WTC11 (cell line): Measurements from ENCODE around the gene USP34. TPM values are rescaled to one million over a fixed set of nuclear protein-coding genes. Genes with fewer than 3 reads are reported as not detected.

Source experiments
- ATAC-seq: fragments of 200-7000 bp; cut with Tn5 transposase; 2 replicates; pipeline ENCODE4 v1.10.0; 2021; ENCODE audit warnings: mild to moderate bottlenecking, moderate library complexity
- CTCF ChIA-PET: fragments of 300-600 bp; sonication (Branson Sonifier 250); formaldehyde crosslinking; loops from one replicate; lab custom pipeline; 2021; ENCODE audit warnings: antibody characterized with exemption; lab: Charles Lee
- POLR2A ChIA-PET: fragments of 350-600 bp; sonication (Branson Sonifier 250); formaldehyde crosslinking; loops from one replicate; lab custom pipeline; 2021; ENCODE audit warnings: antibody characterized with exemption; lab: Charles Lee
- DNase-seq: peaks from one replicate; pipeline ENCODE4 v3.0.0; 2021; ENCODE audit warnings: low spot score
- H3K27ac Mint-ChIP-seq: 2 replicates; pipeline ENCODE4 v1.8.0; 2021; ENCODE audit warnings: mixed read lengths
- H3K27me3 Mint-ChIP-seq: 2 replicates; pipeline ENCODE4 v1.8.0; 2021; ENCODE audit warnings: low read depth, mild to moderate bottlenecking, moderate library complexity, mixed read lengths
- H3K36me3 Mint-ChIP-seq: 2 replicates; pipeline ENCODE4 v1.8.0; 2021; ENCODE audit warnings: mixed read lengths
- H3K4me1 Mint-ChIP-seq: 2 replicates; pipeline ENCODE4 v1.8.0; 2022; ENCODE audit warnings: mixed read lengths
- H3K4me3 Mint-ChIP-seq: 2 replicates; pipeline ENCODE4 v1.8.0; 2021; ENCODE audit warnings: mild to moderate bottlenecking, moderate library complexity, mixed read lengths
- H3K9me3 Mint-ChIP-seq: 2 replicates; pipeline ENCODE4 v1.8.0; 2021; ENCODE audit warnings: mixed read lengths
- CREB1 ChIP-seq: sonication (generic); formaldehyde crosslinking; IDR thresholded peaks from 2 replicates; pipeline ENCODE4 v1.8.0; 2023; ENCODE audit warnings: mild to moderate bottlenecking, missing genetic modification reagents
- FOXK1 ChIP-seq: sonication (generic); formaldehyde crosslinking; IDR thresholded peaks from 2 replicates; pipeline ENCODE4 v1.8.0; 2022; ENCODE audit warnings: mild to moderate bottlenecking, moderate library complexity, missing genetic modification reagents
- FOXP1 ChIP-seq: sonication (generic); formaldehyde crosslinking; IDR thresholded peaks from 2 replicates; pipeline ENCODE4 v1.8.0; 2022; ENCODE audit warnings: missing genetic modification reagents, mild to moderate bottlenecking, moderate library complexity, borderline replicate concordance
- GABPB1 ChIP-seq: sonication (generic); formaldehyde crosslinking; IDR thresholded peaks from 2 replicates; pipeline ENCODE4 v1.8.1; 2023; ENCODE audit warnings: mild to moderate bottlenecking, missing genetic modification reagents
- JAZF1 ChIP-seq: fragments of 250-450 bp; sonication (Bioruptor Pico); IDR thresholded peaks from 2 replicates; pipeline ENCODE4 v1.9.0; 2021; ENCODE audit warnings: moderate library complexity, mild to moderate bottlenecking, inconsistent platforms
- NFYB ChIP-seq: sonication (generic); formaldehyde crosslinking; conservative IDR thresholded peaks from 2 replicates; pipeline ENCODE4 v1.8.0; 2022; ENCODE audit warnings: low read depth, missing genetic modification reagents
- SOX15 ChIP-seq: fragments of 250-450 bp; sonication (Bioruptor Pico); IDR thresholded peaks from 2 replicates; pipeline ENCODE4 v1.9.0; 2021; ENCODE audit warnings: mild to moderate bottlenecking
- SP1 ChIP-seq: sonication (generic); formaldehyde crosslinking; conservative IDR thresholded peaks from 2 replicates; pipeline ENCODE4 v1.8.1; 2022; ENCODE audit warnings: missing genetic modification reagents
- TEAD4 ChIP-seq: sonication (generic); formaldehyde crosslinking; IDR thresholded peaks from 2 replicates; pipeline ENCODE4 v1.8.0; 2022; ENCODE audit warnings: mild to moderate bottlenecking, missing genetic modification reagents
- TP53 ChIP-seq: sonication (generic); formaldehyde crosslinking; IDR thresholded peaks from 2 replicates; pipeline ENCODE4 v1.8.1; 2023; ENCODE audit warnings: mild to moderate bottlenecking, missing genetic modification reagents
- ZNF423 ChIP-seq: fragments of 250-450 bp; sonication (Bioruptor Pico); IDR thresholded peaks from 2 replicates; pipeline ENCODE4 v2.1.2; 2022; ENCODE audit warnings: mild to moderate bottlenecking, moderate library complexity
- total RNA-seq: library from RNA; stranded (reverse); gene quantifications from 3 replicates; pipeline ENCODE4 v1.2.3, GENCODE V29; 2021
- TF ChIP-seq, protein P1 (sequence below): fragments of 200-600 bp; IDR thresholded peaks from 2 replicates; pipeline ENCODE4 v1.8.0; 2022; ENCODE audit warnings: antibody characterized with exemption
- TF ChIP-seq, protein P2 (sequence below): sonication (generic); formaldehyde crosslinking; IDR thresholded peaks from 2 replicates; pipeline ENCODE4 v1.8.1; 2022; ENCODE audit warnings: low read depth, missing genetic modification reagents, borderline replicate concordance
- TF ChIP-seq, protein P3 (sequence below): sonication (generic); formaldehyde crosslinking; IDR thresholded peaks from 2 replicates; pipeline ENCODE4 v1.8.1; 2023; ENCODE audit warnings: mild to moderate bottlenecking, missing genetic modification reagents, borderline replicate concordance
- TF ChIP-seq, protein P4 (sequence below): sonication (generic); formaldehyde crosslinking; IDR thresholded peaks from 2 replicates; pipeline ENCODE4 v1.8.1; 2023; ENCODE audit warnings: mild to moderate bottlenecking, moderate library complexity, missing genetic modification reagents
- TF ChIP-seq, protein P5 (sequence below): sonication (generic); formaldehyde crosslinking; IDR thresholded peaks from 2 replicates; pipeline ENCODE4 v1.8.1; 2023; ENCODE audit warnings: mild to moderate bottlenecking, missing genetic modification reagents
- TF ChIP-seq, protein P6 (sequence below): fragments of 250-450 bp; sonication (Bioruptor Pico); IDR thresholded peaks from 2 replicates; pipeline ENCODE4 v1.9.0; 2021; ENCODE audit warnings: moderate library complexity, mild to moderate bottlenecking, inconsistent platforms, borderline replicate concordance

USP34 gene
- total RNA-seq, 1 experiment from 2014 or later, result 92.3 TPM

DNA sequence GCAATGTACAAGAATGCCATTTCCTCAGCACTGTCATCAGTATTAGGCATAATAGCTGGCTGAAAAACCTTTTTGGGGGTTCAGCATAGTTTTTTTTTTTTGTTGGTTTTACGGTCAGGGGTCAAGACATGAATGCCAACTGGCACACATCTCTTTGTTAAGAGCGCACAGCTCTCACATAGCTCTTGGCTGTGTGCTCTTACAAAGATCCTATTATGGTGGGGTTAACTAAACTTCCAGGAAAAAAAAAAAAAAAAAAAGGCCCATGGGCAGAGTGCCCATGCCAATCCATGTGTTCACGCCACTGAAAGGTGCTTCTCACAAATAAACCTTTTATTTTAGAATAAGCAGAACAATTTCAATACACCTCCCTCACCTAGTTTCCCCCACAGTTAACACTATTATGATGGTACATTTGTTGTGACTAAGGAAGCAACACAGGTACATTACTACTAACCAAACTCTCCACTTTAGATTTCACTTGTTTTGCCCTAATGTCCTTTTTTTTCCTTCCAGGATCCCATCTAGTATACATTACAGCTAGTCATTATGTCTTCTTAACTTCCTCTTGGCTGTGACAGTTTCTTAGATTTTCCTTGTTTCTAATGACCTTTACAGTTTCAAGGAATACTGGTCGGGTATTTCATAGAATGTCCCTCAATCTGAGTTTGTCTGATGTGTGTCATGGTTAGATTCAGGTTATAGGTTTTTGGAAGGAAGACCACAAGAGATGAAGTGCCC, 252.6 kb downstream of the USP34 start:
- CTCF ChIA-PET, result no interaction called here
- no peaks in the 10 kb centered on the region for H3K27me3 Mint-ChIP-seq
- DNase-seq, result no peak
- peaks cover 51% of the 10 kb centered on the region for H3K36me3 Mint-ChIP-seq
- POLR2A ChIA-PET, result no interaction called here
- no peak for ATAC-seq
- H3K4me3 Mint-ChIP-seq, result no peak overlapping the region
- H3K9me3 Mint-ChIP-seq, result no peaks in the 10 kb centered on the region
- no peak overlapping the region for H3K27ac Mint-ChIP-seq
- TF ChIP-seq, protein P1, sequence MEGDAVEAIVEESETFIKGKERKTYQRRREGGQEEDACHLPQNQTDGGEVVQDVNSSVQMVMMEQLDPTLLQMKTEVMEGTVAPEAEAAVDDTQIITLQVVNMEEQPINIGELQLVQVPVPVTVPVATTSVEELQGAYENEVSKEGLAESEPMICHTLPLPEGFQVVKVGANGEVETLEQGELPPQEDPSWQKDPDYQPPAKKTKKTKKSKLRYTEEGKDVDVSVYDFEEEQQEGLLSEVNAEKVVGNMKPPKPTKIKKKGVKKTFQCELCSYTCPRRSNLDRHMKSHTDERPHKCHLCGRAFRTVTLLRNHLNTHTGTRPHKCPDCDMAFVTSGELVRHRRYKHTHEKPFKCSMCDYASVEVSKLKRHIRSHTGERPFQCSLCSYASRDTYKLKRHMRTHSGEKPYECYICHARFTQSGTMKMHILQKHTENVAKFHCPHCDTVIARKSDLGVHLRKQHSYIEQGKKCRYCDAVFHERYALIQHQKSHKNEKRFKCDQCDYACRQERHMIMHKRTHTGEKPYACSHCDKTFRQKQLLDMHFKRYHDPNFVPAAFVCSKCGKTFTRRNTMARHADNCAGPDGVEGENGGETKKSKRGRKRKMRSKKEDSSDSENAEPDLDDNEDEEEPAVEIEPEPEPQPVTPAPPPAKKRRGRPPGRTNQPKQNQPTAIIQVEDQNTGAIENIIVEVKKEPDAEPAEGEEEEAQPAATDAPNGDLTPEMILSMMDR, result no peak
- TF ChIP-seq JAZF1 (CRISPR knock-in tag), result no peak
- TF ChIP-seq, protein P2, sequence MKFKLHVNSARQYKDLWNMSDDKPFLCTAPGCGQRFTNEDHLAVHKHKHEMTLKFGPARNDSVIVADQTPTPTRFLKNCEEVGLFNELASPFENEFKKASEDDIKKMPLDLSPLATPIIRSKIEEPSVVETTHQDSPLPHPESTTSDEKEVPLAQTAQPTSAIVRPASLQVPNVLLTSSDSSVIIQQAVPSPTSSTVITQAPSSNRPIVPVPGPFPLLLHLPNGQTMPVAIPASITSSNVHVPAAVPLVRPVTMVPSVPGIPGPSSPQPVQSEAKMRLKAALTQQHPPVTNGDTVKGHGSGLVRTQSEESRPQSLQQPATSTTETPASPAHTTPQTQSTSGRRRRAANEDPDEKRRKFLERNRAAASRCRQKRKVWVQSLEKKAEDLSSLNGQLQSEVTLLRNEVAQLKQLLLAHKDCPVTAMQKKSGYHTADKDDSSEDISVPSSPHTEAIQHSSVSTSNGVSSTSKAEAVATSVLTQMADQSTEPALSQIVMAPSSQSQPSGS (CRISPR knock-in tag), result no peak
- TF ChIP-seq TEAD4, result no peak
- TF ChIP-seq, protein P3, sequence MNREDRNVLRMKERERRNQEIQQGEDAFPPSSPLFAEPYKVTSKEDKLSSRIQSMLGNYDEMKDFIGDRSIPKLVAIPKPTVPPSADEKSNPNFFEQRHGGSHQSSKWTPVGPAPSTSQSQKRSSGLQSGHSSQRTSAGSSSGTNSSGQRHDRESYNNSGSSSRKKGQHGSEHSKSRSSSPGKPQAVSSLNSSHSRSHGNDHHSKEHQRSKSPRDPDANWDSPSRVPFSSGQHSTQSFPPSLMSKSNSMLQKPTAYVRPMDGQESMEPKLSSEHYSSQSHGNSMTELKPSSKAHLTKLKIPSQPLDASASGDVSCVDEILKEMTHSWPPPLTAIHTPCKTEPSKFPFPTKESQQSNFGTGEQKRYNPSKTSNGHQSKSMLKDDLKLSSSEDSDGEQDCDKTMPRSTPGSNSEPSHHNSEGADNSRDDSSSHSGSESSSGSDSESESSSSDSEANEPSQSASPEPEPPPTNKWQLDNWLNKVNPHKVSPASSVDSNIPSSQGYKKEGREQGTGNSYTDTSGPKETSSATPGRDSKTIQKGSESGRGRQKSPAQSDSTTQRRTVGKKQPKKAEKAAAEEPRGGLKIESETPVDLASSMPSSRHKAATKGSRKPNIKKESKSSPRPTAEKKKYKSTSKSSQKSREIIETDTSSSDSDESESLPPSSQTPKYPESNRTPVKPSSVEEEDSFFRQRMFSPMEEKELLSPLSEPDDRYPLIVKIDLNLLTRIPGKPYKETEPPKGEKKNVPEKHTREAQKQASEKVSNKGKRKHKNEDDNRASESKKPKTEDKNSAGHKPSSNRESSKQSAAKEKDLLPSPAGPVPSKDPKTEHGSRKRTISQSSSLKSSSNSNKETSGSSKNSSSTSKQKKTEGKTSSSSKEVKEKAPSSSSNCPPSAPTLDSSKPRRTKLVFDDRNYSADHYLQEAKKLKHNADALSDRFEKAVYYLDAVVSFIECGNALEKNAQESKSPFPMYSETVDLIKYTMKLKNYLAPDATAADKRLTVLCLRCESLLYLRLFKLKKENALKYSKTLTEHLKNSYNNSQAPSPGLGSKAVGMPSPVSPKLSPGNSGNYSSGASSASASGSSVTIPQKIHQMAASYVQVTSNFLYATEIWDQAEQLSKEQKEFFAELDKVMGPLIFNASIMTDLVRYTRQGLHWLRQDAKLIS, result no peak
- no peak for TF ChIP-seq FOXK1 (CRISPR knock-in tag)
- TF ChIP-seq SP1 (CRISPR knock-in tag), result no peak
- TF ChIP-seq ZNF423, result no peak
- no peak for TF ChIP-seq TP53
- TF ChIP-seq SOX15 (CRISPR knock-in tag), result no peak
- no peak for TF ChIP-seq CREB1 (CRISPR knock-in tag)
- no peak for TF ChIP-seq NFYB (CRISPR knock-in tag)
- TF ChIP-seq GABPB1 (CRISPR knock-in tag), result no peak
- TF ChIP-seq, protein P4, sequence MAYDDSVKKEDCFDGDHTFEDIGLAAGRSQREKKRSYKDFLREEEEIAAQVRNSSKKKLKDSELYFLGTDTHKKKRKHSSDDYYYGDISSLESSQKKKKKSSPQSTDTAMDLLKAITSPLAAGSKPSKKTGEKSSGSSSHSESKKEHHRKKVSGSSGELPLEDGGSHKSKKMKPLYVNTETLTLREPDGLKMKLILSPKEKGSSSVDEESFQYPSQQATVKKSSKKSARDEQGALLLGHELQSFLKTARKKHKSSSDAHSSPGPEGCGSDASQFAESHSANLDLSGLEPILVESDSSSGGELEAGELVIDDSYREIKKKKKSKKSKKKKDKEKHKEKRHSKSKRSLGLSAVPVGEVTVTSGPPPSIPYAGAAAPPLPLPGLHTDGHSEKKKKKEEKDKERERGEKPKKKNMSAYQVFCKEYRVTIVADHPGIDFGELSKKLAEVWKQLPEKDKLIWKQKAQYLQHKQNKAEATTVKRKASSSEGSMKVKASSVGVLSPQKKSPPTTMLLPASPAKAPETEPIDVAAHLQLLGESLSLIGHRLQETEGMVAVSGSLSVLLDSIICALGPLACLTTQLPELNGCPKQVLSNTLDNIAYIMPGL (CRISPR knock-in tag), result no peak
- H3K4me1 Mint-ChIP-seq, result peaks cover 3% of the 10 kb centered on the region

DNA sequence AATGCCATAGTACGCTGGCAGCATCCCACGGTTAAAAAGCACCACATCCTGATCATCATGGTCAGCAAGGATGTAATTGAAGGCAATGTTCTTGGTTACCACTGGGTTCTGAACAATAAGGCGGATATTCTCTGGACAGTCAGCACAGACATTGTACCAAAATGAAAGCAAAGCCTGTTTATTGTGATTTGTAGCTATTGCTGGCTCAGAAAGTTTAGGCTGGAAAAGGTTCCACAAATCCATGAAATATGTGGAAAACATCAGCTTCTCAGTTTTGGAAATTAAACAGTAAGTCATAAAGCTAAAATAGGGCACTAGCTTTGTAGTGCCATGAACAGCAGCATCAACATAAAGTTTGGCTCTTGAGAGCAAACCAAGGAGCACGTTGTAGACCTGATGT, 256.7 kb downstream of the USP34 start:
- no peak overlapping the region for H3K4me3 Mint-ChIP-seq
- no peaks in the 10 kb centered on the region for H3K4me1 Mint-ChIP-seq
- POLR2A ChIA-PET, result no interaction called here
- H3K9me3 Mint-ChIP-seq, result no peaks in the 10 kb centered on the region
- DNase-seq (no peak), ATAC-seq (no peak)
- no peak overlapping the region; the same call in 1 of the 2 replicates for H3K27ac Mint-ChIP-seq
- TF ChIP-seq NFYB (CRISPR knock-in tag) (no peak), FOXP1 (CRISPR knock-in tag) (no peak)
- TF ChIP-seq, protein P5, sequence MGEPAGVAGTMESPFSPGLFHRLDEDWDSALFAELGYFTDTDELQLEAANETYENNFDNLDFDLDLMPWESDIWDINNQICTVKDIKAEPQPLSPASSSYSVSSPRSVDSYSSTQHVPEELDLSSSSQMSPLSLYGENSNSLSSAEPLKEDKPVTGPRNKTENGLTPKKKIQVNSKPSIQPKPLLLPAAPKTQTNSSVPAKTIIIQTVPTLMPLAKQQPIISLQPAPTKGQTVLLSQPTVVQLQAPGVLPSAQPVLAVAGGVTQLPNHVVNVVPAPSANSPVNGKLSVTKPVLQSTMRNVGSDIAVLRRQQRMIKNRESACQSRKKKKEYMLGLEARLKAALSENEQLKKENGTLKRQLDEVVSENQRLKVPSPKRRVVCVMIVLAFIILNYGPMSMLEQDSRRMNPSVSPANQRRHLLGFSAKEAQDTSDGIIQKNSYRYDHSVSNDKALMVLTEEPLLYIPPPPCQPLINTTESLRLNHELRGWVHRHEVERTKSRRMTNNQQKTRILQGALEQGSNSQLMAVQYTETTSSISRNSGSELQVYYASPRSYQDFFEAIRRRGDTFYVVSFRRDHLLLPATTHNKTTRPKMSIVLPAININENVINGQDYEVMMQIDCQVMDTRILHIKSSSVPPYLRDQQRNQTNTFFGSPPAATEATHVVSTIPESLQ (CRISPR knock-in tag), result no peak
- TF ChIP-seq, protein P6, sequence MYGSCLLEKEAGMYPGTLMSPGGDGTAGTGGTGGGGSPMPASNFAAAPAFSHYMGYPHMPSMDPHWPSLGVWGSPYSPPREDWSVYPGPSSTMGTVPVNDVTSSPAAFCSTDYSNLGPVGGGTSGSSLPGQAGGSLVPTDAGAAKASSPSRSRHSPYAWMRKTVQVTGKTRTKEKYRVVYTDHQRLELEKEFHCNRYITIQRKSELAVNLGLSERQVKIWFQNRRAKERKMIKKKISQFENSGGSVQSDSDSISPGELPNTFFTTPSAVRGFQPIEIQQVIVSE, result no peak
- TF ChIP-seq, all 79 proteins: peak for 0
- peaks cover 29% of the 10 kb centered on the region for H3K36me3 Mint-ChIP-seq
- CTCF ChIA-PET, result no interaction called here
- no peaks in the 10 kb centered on the region for H3K27me3 Mint-ChIP-seq
